DOHH2 (cell line): ENCODE data around the gene LRP8.

ENCODE experiments used
- H3F3A ChIP-seq: fragments of 200-600 bp; sonication (generic), shearing (Covaris generic); 2 replicates; pipeline ENCODE4 v1.6.0; 2016; ENCODE audit warnings: antibody characterized with exemption, mild to moderate bottlenecking; ENCODE audit not compliant: control insufficient read depth, insufficient read depth
- H3K27ac ChIP-seq: fragments of 200-600 bp; sonication (generic); 2 replicates; pipeline ENCODE4 v1.5.1; 2014; ENCODE audit warnings: low read depth, mild to moderate bottlenecking, low read length, moderate library complexity
- H3K27me3 ChIP-seq: fragments of 200-600 bp; sonication (generic); 2 replicates; pipeline ENCODE4 v1.6.1; 2014; ENCODE audit warnings: mild to moderate bottlenecking, low read length, mixed read lengths; ENCODE audit not compliant: control insufficient read depth
- H3K36me3 ChIP-seq: fragments of 200-600 bp; sonication (generic); 2 replicates; pipeline ENCODE4 v1.6.1; 2014; ENCODE audit warnings: mild to moderate bottlenecking, low read length, moderate library complexity, mixed read lengths; ENCODE audit not compliant: control insufficient read depth
- H3K4me1 ChIP-seq: fragments of 200-600 bp; sonication (generic); 2 replicates; pipeline ENCODE4 v1.6.1; 2014; ENCODE audit warnings: mild to moderate bottlenecking, low read length, mixed read lengths; ENCODE audit not compliant: control insufficient read depth
- H3K4me2 ChIP-seq: fragments of 200-600 bp; sonication (generic); 2 replicates; pipeline ENCODE4 v1.6.0; 2014; ENCODE audit warnings: mild to moderate bottlenecking, low read length, moderate library complexity
- H3K4me3 ChIP-seq: fragments of 200-600 bp; sonication (generic); 2 replicates; pipeline ENCODE4 v1.5.1; 2014; ENCODE audit warnings: mild to moderate bottlenecking, low read length, mixed read lengths
- H3K79me2 ChIP-seq: fragments of 200-600 bp; sonication (generic); 2 replicates; pipeline ENCODE4 v1.6.1; 2014; ENCODE audit warnings: mild to moderate bottlenecking, low read length, mixed read lengths; ENCODE audit not compliant: control insufficient read depth
- H3K9me2 ChIP-seq: fragments of 200-600 bp; sonication (generic); replicated peaks from 2 replicates; pipeline ENCODE4 v1.6.1; 2014; ENCODE audit warnings: mild to moderate bottlenecking, low read length, mixed read lengths; ENCODE audit not compliant: control insufficient read depth
- H3K9me3 ChIP-seq: fragments of 200-600 bp; sonication (generic); 2 replicates; pipeline ENCODE4 v1.6.1; 2014; ENCODE audit warnings: antibody characterized with exemption, low read length, mixed read lengths; ENCODE audit not compliant: control insufficient read depth, insufficient read depth
- H4K20me1 ChIP-seq: fragments of 200-600 bp; sonication (generic); 2 replicates; pipeline ENCODE4 v1.6.0; 2014; ENCODE audit warnings: low read depth, mild to moderate bottlenecking, antibody characterized with exemption, low read length, moderate library complexity; ENCODE audit not compliant: control insufficient read depth, insufficient read depth
- EZH2phosphoT487 ChIP-seq: fragments of 200-600 bp; sonication (generic); IDR thresholded peaks from 2 replicates; pipeline ENCODE4 v1.6.1; 2017; ENCODE audit warnings: borderline replicate concordance, mild to moderate bottlenecking, antibody characterized with exemption, low read length, moderate library complexity, mixed read lengths
- TF ChIP-seq, protein P1 (sequence below): fragments of 200-600 bp; sonication (generic); IDR thresholded peaks from one replicate; pipeline ENCODE4 v1.5.1; 2014; ENCODE audit warnings: antibody characterized with exemption, mild to moderate bottlenecking, low read depth, low read length; ENCODE audit not compliant: poor library complexity, severe bottlenecking

The LRP8 gene

GRCh38 chr1:53273526-53273925 lies 54.3 kb downstream of the LRP8 start:
- Histone ChIP-seq H3K4me2 (no peak overlapping the region), H3K36me3 (peaks cover 69% of the 10 kb centered on the region), H3K27me3 (no peaks in the 10 kb centered on the region), H3K4me3 (no peak overlapping the region), H3K79me2 (no peaks in the 10 kb centered on the region), H4K20me1 (no peaks in the 10 kb centered on the region), H3K9me2 (no peaks in the 10 kb centered on the region), H3K27ac (no peak overlapping the region), H3F3A (no peaks in the 10 kb centered on the region), H3K4me1 (no peaks in the 10 kb centered on the region), H3K9me3 (no peaks in the 10 kb centered on the region)
- no peak for TF ChIP-seq EZH2phosphoT487
- TF ChIP-seq, protein P1, sequence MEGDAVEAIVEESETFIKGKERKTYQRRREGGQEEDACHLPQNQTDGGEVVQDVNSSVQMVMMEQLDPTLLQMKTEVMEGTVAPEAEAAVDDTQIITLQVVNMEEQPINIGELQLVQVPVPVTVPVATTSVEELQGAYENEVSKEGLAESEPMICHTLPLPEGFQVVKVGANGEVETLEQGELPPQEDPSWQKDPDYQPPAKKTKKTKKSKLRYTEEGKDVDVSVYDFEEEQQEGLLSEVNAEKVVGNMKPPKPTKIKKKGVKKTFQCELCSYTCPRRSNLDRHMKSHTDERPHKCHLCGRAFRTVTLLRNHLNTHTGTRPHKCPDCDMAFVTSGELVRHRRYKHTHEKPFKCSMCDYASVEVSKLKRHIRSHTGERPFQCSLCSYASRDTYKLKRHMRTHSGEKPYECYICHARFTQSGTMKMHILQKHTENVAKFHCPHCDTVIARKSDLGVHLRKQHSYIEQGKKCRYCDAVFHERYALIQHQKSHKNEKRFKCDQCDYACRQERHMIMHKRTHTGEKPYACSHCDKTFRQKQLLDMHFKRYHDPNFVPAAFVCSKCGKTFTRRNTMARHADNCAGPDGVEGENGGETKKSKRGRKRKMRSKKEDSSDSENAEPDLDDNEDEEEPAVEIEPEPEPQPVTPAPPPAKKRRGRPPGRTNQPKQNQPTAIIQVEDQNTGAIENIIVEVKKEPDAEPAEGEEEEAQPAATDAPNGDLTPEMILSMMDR: no peak

DNA sequence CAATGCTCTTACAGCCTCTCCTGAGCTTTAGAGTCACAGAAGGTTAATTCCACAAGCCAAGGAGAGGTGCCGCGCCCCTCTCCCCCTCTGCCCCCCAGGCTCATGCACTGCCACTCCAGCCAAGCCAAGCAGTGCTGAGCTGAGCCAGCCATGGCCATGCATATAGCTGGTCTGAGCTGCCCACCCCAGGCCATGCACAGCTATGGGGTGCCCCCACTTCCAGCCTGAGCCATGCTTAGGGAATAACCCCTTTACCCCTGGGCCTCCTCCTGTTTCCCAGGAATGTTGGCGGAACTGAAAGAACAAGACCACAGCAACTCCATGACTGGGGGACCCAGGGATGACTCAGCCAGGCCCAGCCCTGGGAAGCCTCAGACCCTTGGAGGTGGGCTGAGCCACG lies 55.5 kb downstream of the LRP8 start:
- Histone ChIP-seq H3K9me3 (no peaks in the 10 kb centered on the region), H3K4me3 (no peak overlapping the region), H3K4me2 (no peak overlapping the region), H4K20me1 (no peaks in the 10 kb centered on the region; the same call in 1 of the 2 replicates), H3K27ac (no peak overlapping the region), H3K79me2 (no peaks in the 10 kb centered on the region), H3K36me3 (peaks cover 71% of the 10 kb centered on the region), H3F3A (no peaks in the 10 kb centered on the region), H3K4me1 (no peaks in the 10 kb centered on the region), H3K27me3 (no peaks in the 10 kb centered on the region), H3K9me2 (no peaks in the 10 kb centered on the region)
- no peak for TF ChIP-seq EZH2phosphoT487
- TF ChIP-seq, protein P1: no peak

DNA sequence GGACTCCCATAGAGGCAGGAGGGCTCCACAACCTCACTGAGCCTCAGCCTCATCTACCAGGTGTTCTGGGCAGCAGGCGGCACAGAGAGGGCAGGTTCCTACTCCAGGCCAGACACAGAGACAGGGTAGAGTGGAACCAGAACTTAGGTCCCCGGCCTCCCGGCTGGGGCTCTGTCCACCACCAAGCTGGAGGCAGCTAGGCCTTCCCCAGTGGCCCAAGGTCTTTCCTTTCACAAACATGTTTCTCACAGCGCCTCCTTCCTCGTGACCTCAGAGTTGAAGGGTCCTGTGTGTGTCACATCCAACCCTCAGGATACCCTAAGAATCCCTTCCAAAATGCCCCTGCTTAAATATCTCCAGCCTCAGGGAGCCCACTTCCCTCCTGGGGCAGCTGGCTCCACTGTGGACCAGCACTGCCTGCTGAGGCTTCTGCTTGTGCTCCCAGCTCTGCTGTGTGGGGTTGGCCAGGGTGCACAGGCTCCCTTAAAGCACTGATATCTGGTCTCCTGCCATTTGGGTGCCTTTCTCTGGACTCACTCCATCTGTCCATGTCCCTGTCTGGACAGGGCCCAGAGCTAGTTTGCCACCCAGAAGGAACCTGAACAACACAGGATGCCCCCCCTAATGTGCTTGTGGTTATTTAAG lies 56.3 kb downstream of the LRP8 start:
- TF ChIP-seq, protein P1: no peak
- no peak for TF ChIP-seq EZH2phosphoT487
- Histone ChIP-seq H3K27ac (no peak overlapping the region), H3K9me2 (no peaks in the 10 kb centered on the region), H3K4me3 (no peak overlapping the region), H3K4me2 (no peak overlapping the region), H3K4me1 (no peaks in the 10 kb centered on the region), H3F3A (no peaks in the 10 kb centered on the region), H3K79me2 (no peaks in the 10 kb centered on the region), H4K20me1 (no peaks in the 10 kb centered on the region; the same call in 1 of the 2 replicates), H3K9me3 (no peaks in the 10 kb centered on the region), H3K36me3 (peaks cover 71% of the 10 kb centered on the region), H3K27me3 (no peaks in the 10 kb centered on the region)
